Measurements from ENCODE around the gene PGS1.

DNA sequence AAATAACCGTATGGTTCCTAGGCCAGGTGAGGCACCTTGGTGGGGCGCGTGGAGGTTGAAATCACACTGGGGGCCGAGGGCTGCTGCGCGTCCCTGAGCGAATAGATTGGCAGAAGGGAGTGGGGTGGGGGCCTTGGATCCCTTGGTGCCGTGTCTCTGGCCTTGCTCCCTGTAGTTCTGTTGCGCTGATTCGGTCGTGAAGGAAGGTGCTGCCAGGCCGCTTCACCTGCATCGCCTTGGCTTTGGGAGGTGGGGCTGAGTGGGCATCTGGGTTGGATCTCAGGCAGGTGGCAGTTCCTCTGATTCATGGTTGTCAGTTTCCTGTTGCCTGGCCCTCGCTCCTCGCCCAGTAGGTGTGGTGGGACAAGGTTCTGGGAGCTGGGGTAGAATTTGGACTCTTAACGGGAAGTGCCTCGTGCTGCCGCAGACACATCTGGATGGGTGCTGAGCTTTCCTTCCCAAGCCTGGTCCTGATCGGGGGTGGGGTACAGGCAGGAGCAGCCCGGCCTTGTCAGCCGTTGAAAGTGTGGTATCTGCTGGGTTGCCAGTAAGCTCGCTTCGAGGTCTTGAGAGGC lies 30.1 kb downstream of the PGS1 start:
- TF ChIP-seq, protein P1, sequence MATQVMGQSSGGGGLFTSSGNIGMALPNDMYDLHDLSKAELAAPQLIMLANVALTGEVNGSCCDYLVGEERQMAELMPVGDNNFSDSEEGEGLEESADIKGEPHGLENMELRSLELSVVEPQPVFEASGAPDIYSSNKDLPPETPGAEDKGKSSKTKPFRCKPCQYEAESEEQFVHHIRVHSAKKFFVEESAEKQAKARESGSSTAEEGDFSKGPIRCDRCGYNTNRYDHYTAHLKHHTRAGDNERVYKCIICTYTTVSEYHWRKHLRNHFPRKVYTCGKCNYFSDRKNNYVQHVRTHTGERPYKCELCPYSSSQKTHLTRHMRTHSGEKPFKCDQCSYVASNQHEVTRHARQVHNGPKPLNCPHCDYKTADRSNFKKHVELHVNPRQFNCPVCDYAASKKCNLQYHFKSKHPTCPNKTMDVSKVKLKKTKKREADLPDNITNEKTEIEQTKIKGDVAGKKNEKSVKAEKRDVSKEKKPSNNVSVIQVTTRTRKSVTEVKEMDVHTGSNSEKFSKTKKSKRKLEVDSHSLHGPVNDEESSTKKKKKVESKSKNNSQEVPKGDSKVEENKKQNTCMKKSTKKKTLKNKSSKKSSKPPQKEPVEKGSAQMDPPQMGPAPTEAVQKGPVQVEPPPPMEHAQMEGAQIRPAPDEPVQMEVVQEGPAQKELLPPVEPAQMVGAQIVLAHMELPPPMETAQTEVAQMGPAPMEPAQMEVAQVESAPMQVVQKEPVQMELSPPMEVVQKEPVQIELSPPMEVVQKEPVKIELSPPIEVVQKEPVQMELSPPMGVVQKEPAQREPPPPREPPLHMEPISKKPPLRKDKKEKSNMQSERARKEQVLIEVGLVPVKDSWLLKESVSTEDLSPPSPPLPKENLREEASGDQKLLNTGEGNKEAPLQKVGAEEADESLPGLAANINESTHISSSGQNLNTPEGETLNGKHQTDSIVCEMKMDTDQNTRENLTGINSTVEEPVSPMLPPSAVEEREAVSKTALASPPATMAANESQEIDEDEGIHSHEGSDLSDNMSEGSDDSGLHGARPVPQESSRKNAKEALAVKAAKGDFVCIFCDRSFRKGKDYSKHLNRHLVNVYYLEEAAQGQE (IDR thresholded peaks at IDR 0.05; ENCODE audit: low read depth) = no peak
- TF ChIP-seq, protein P2, sequence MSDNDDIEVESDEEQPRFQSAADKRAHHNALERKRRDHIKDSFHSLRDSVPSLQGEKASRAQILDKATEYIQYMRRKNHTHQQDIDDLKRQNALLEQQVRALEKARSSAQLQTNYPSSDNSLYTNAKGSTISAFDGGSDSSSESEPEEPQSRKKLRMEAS (IDR thresholded peaks at IDR 0.05) = no peak
- no peak for TF ChIP-seq CEBPB (IDR thresholded peaks at IDR 0.05)
- TF ChIP-seq ZBTB7A (IDR thresholded peaks at IDR 0.05; ENCODE audit: low read depth) = no peak
- no peak for TF ChIP-seq TEAD4 (IDR thresholded peaks at IDR 0.05)
- no peak for TF ChIP-seq NFIC (IDR thresholded peaks at IDR 0.05)
- no peak for TF ChIP-seq TAF1 (IDR thresholded peaks at IDR 0.05; ENCODE audit: low read depth)
- TF ChIP-seq EP300 (IDR thresholded peaks at IDR 0.05; ENCODE audit: borderline replicate concordance) = no peak
